SK-N-SH treated with all-trans-retinoic acid at 6 μM for 48 hours (cell line): Measurements from ENCODE around the gene DHRS13.

Source experiments
- ATAC-seq: fragments of 200-7000 bp; cut with Tn5 transposase; 3 replicates; pipeline ENCODE4 v1.9.1; 2020; ENCODE audit warnings: mild to moderate bottlenecking, moderate library complexity
- ARNTL ChIP-seq: fragments of 450-650 bp; formaldehyde crosslinking; IDR thresholded peaks from 2 replicates; pipeline ENCODE4 v1.5.0; 2020; ENCODE audit warnings: low read depth, mild to moderate bottlenecking, moderate library complexity, borderline replicate concordance
- BACH2 ChIP-seq: fragments of 250-450 bp; sonication (Bioruptor Pico); IDR thresholded peaks from 2 replicates; pipeline ENCODE4 v1.9.0; 2021; ENCODE audit warnings: mild to moderate bottlenecking, borderline replicate concordance
- CSDC2 ChIP-seq: fragments of 250-450 bp; sonication (Bioruptor Pico); IDR thresholded peaks from 2 replicates; pipeline ENCODE4 v1.5.0; 2020; ENCODE audit warnings: mild to moderate bottlenecking, moderate library complexity
- ESRRG ChIP-seq: fragments of 250-450 bp; sonication (Bioruptor Pico); IDR thresholded peaks from 2 replicates; pipeline ENCODE4 v1.6.1; 2021; ENCODE audit warnings: mild to moderate bottlenecking
- ISL1 ChIP-seq: fragments of 250-450 bp; sonication (Bioruptor Pico); IDR thresholded peaks from 2 replicates; pipeline ENCODE4 v2.1.2; 2022; ENCODE audit warnings: mild to moderate bottlenecking, moderate library complexity
- OSR1 ChIP-seq: fragments of 250-450 bp; sonication (Bioruptor Pico); IDR thresholded peaks from 2 replicates; pipeline ENCODE4 v1.8.0; 2022; ENCODE audit warnings: moderate library complexity, mild to moderate bottlenecking, inconsistent platforms
- RARB ChIP-seq: fragments of 250-450 bp; sonication (Bioruptor Pico); IDR thresholded peaks from 2 replicates; pipeline ENCODE4 v1.8.0; 2021; ENCODE audit warnings: mild to moderate bottlenecking, moderate library complexity
- TCF4 ChIP-seq: fragments of 250-450 bp; sonication (Bioruptor Pico); IDR thresholded peaks from 2 replicates; pipeline ENCODE4 v1.8.0; 2021; ENCODE audit warnings: mild to moderate bottlenecking, moderate library complexity, borderline replicate concordance
- ZC3H10 ChIP-seq: fragments of 250-450 bp; sonication (Bioruptor Pico); IDR thresholded peaks from 2 replicates; pipeline ENCODE4 v1.5.1; 2021; ENCODE audit warnings: mild to moderate bottlenecking, moderate library complexity
- ZFP3 ChIP-seq: fragments of 250-450 bp; sonication (Bioruptor Pico); IDR thresholded peaks from 2 replicates; pipeline ENCODE4 v1.5.0; 2020; ENCODE audit warnings: mild to moderate bottlenecking, moderate library complexity
- ZFP30 ChIP-seq: fragments of 450-650 bp; formaldehyde crosslinking; IDR thresholded peaks from 2 replicates; pipeline ENCODE4 v1.5.0; 2022; ENCODE audit warnings: mild to moderate bottlenecking, moderate library complexity
- ZNF565 ChIP-seq: fragments of 450-650 bp; formaldehyde crosslinking; conservative IDR thresholded peaks from 2 replicates; pipeline ENCODE4 v1.5.0; 2020; ENCODE audit warnings: low read depth, mild to moderate bottlenecking, moderate library complexity
- ZNF70 ChIP-seq: fragments of 450-650 bp; formaldehyde crosslinking; IDR thresholded peaks from 2 replicates; pipeline ENCODE4 v1.5.0; 2020; ENCODE audit warnings: mild to moderate bottlenecking, moderate library complexity
- ZNF8 ChIP-seq: fragments of 450-650 bp; formaldehyde crosslinking; IDR thresholded peaks from 2 replicates; pipeline ENCODE4 v1.5.0; 2020; ENCODE audit warnings: mild to moderate bottlenecking, moderate library complexity
- TF ChIP-seq, protein P1 (sequence below): fragments of 250-450 bp; sonication (Bioruptor Pico); IDR thresholded peaks from 2 replicates; pipeline ENCODE4 v1.8.0; 2020; ENCODE audit warnings: mild to moderate bottlenecking, moderate library complexity, borderline replicate concordance
- TF ChIP-seq, protein P2 (sequence below): fragments of 250-450 bp; sonication (Bioruptor Pico); IDR thresholded peaks from 2 replicates; pipeline ENCODE4 v1.5.0; 2020; ENCODE audit warnings: mild to moderate bottlenecking, moderate library complexity
- TF ChIP-seq, protein P3 (sequence below): fragments of 250-450 bp; sonication (Bioruptor Pico); IDR thresholded peaks from 2 replicates; pipeline ENCODE4 v1.5.1; 2020; ENCODE audit warnings: low read depth, mild to moderate bottlenecking, moderate library complexity
- TF ChIP-seq, protein P4 (sequence below): fragments of 250-450 bp; sonication (Bioruptor Pico); IDR thresholded peaks from 2 replicates; pipeline ENCODE4 v1.8.0; 2021; ENCODE audit warnings: low read depth, mild to moderate bottlenecking, moderate library complexity, borderline replicate concordance
- TF ChIP-seq, protein P5 (sequence below): fragments of 250-450 bp; sonication (Bioruptor Pico); IDR thresholded peaks from 2 replicates; pipeline ENCODE4 v1.5.1; 2021; ENCODE audit warnings: mild to moderate bottlenecking, moderate library complexity

Gene DHRS13

DNA sequence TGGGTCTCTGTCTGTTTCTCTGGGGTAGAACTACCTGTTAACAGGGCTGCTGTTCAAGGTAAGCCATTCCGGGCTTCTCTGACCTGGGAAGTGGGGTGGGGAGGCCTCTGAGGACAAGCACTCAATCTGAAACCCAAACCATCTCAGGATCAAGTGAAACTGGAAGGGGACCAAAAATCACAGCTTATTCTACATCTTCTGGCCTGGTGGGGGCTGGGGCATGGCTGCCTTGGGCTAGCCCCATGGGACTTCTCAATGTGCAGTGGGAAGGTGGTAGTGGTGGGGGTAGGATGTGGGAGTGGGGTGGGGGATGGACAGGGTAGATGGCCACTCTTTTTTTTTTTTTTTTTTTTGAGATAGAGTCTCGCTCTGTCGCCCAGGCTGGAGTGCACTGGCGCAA lies 10.9 kb downstream of the DHRS13 start:
- ATAC-seq: no peak
- TF ChIP-seq ISL1: no peak
- no peak for TF ChIP-seq ZNF70 (CRISPR knock-in tag)
- TF ChIP-seq ARNTL (CRISPR knock-in tag): no peak
- TF ChIP-seq CSDC2 (CRISPR knock-in tag): no peak
- TF ChIP-seq, protein P1, sequence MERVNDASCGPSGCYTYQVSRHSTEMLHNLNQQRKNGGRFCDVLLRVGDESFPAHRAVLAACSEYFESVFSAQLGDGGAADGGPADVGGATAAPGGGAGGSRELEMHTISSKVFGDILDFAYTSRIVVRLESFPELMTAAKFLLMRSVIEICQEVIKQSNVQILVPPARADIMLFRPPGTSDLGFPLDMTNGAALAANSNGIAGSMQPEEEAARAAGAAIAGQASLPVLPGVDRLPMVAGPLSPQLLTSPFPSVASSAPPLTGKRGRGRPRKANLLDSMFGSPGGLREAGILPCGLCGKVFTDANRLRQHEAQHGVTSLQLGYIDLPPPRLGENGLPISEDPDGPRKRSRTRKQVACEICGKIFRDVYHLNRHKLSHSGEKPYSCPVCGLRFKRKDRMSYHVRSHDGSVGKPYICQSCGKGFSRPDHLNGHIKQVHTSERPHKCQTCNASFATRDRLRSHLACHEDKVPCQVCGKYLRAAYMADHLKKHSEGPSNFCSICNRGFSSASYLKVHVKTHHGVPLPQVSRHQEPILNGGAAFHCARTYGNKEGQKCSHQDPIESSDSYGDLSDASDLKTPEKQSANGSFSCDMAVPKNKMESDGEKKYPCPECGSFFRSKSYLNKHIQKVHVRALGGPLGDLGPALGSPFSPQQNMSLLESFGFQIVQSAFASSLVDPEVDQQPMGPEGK (CRISPR knock-in tag): no peak
- no peak for TF ChIP-seq ZFP3 (CRISPR knock-in tag)
- TF ChIP-seq, protein P2, sequence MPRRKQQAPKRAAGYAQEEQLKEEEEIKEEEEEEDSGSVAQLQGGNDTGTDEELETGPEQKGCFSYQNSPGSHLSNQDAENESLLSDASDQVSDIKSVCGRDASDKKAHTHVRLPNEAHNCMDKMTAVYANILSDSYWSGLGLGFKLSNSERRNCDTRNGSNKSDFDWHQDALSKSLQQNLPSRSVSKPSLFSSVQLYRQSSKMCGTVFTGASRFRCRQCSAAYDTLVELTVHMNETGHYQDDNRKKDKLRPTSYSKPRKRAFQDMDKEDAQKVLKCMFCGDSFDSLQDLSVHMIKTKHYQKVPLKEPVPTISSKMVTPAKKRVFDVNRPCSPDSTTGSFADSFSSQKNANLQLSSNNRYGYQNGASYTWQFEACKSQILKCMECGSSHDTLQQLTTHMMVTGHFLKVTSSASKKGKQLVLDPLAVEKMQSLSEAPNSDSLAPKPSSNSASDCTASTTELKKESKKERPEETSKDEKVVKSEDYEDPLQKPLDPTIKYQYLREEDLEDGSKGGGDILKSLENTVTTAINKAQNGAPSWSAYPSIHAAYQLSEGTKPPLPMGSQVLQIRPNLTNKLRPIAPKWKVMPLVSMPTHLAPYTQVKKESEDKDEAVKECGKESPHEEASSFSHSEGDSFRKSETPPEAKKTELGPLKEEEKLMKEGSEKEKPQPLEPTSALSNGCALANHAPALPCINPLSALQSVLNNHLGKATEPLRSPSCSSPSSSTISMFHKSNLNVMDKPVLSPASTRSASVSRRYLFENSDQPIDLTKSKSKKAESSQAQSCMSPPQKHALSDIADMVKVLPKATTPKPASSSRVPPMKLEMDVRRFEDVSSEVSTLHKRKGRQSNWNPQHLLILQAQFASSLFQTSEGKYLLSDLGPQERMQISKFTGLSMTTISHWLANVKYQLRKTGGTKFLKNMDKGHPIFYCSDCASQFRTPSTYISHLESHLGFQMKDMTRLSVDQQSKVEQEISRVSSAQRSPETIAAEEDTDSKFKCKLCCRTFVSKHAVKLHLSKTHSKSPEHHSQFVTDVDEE (CRISPR knock-in tag): no peak
- TF ChIP-seq RARB (CRISPR knock-in tag): no peak
- TF ChIP-seq, protein P3, sequence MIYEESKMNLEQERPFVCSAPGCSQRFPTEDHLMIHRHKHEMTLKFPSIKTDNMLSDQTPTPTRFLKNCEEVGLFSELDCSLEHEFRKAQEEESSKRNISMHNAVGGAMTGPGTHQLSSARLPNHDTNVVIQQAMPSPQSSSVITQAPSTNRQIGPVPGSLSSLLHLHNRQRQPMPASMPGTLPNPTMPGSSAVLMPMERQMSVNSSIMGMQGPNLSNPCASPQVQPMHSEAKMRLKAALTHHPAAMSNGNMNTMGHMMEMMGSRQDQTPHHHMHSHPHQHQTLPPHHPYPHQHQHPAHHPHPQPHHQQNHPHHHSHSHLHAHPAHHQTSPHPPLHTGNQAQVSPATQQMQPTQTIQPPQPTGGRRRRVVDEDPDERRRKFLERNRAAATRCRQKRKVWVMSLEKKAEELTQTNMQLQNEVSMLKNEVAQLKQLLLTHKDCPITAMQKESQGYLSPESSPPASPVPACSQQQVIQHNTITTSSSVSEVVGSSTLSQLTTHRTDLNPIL: no peak
- no peak for TF ChIP-seq OSR1 (CRISPR knock-in tag)
- TF ChIP-seq ZC3H10 (CRISPR knock-in tag): no peak
- TF ChIP-seq, protein P4, sequence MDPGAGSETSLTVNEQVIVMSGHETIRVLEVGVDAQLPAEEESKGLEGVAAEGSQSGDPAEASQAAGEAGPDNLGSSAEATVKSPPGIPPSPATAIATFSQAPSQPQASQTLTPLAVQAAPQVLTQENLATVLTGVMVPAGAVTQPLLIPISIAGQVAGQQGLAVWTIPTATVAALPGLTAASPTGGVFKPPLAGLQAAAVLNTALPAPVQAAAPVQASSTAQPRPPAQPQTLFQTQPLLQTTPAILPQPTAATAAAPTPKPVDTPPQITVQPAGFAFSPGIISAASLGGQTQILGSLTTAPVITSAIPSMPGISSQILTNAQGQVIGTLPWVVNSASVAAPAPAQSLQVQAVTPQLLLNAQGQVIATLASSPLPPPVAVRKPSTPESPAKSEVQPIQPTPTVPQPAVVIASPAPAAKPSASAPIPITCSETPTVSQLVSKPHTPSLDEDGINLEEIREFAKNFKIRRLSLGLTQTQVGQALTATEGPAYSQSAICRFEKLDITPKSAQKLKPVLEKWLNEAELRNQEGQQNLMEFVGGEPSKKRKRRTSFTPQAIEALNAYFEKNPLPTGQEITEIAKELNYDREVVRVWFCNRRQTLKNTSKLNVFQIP: no peak
- TF ChIP-seq BACH2 (CRISPR knock-in tag): no peak
- TF ChIP-seq TCF4 (CRISPR knock-in tag): no peak
- TF ChIP-seq, protein P5, sequence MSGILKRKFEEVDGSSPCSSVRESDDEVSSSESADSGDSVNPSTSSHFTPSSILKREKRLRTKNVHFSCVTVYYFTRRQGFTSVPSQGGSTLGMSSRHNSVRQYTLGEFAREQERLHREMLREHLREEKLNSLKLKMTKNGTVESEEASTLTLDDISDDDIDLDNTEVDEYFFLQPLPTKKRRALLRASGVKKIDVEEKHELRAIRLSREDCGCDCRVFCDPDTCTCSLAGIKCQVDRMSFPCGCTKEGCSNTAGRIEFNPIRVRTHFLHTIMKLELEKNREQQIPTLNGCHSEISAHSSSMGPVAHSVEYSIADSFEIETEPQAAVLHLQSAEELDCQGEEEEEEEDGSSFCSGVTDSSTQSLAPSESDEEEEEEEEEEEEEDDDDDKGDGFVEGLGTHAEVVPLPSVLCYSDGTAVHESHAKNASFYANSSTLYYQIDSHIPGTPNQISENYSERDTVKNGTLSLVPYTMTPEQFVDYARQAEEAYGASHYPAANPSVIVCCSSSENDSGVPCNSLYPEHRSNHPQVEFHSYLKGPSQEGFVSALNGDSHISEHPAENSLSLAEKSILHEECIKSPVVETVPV (CRISPR knock-in tag): no peak
- TF ChIP-seq ZFP30 (CRISPR knock-in tag): no peak
- no peak for TF ChIP-seq ZNF8
- no peak for TF ChIP-seq ESRRG (CRISPR knock-in tag)
- TF ChIP-seq, all 23 proteins: peak for 0

DNA sequence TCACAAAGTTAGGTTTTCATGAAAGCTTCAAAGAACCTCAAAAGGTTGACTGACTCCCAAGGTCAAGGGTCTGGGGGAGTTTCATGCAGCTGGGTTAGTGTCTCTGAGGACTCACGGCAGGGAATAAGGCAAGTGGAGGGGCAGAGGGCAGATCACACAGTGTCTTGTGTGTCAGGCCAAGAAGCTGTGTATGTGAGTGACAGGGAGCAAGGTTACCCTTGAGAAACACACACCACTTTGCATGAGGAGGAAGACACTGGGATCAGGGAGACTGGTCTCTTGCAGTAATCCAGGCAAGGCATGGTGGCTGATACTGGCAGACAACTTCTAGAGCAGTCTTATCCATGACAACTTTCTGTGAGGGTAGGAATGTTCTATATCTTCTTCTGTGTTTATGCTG lies 11.7 kb downstream of the DHRS13 start:
- no peak for ATAC-seq
- TF ChIP-seq, protein P2 (CRISPR knock-in tag): no peak
- TF ChIP-seq ISL1: no peak
- TF ChIP-seq OSR1 (CRISPR knock-in tag): no peak
- TF ChIP-seq, protein P3: no peak
- TF ChIP-seq CSDC2 (CRISPR knock-in tag): no peak
- TF ChIP-seq ZNF565 (CRISPR knock-in tag): no peak
- TF ChIP-seq RARB (CRISPR knock-in tag): no peak
- TF ChIP-seq, protein P1 (CRISPR knock-in tag): no peak
- TF ChIP-seq ZNF8: no peak
- TF ChIP-seq, protein P5 (CRISPR knock-in tag): no peak
- no peak for TF ChIP-seq ZFP3 (CRISPR knock-in tag)
- no peak for TF ChIP-seq ZFP30 (CRISPR knock-in tag)
- TF ChIP-seq ARNTL (CRISPR knock-in tag): no peak
- TF ChIP-seq ESRRG (CRISPR knock-in tag): no peak
- TF ChIP-seq TCF4 (CRISPR knock-in tag): no peak
